Activated CD4-positive, alpha-beta T cell treated with anti-CD3 and anti-CD28 coated beads, Interleukin-2, amount 50 U/mL, for 1 hour (primary cell): ENCODE results near the gene TSPAN5.

Source experiments
- DNase-seq: peaks from one replicate; pipeline ENCODE4 v3.0.0-alpha.2; 2020

The TSPAN5 gene

GRCh38 chr4:98615991-98616390, 42.4 kb downstream of the TSPAN5 start:
- no peak for DNase-seq

- DNase-seq: no peak
Measured at GRCh38 chr4:98614662-98615061, 43.7 kb downstream of the TSPAN5 start.

DNA sequence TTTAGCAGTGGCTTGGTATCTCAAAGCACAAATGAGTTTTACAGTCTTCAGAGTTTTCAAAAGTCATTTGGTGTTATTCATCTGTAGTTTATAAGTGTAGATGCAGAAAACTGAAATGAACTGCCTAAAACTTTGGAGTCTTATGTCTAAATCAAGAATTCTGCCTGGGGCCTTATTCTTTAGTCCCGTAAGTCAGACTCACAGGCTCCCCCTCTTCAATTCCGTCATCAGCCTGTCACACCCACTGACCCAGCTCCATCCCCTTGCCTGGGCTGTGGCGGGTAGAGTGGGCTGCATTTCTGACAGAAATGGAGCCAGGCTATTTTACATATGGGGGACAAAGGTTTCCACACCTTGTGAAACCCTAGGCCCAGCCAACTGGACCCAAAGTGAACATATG, 44.3 kb downstream of the TSPAN5 start:
- DNase-seq: no peak

DNA sequence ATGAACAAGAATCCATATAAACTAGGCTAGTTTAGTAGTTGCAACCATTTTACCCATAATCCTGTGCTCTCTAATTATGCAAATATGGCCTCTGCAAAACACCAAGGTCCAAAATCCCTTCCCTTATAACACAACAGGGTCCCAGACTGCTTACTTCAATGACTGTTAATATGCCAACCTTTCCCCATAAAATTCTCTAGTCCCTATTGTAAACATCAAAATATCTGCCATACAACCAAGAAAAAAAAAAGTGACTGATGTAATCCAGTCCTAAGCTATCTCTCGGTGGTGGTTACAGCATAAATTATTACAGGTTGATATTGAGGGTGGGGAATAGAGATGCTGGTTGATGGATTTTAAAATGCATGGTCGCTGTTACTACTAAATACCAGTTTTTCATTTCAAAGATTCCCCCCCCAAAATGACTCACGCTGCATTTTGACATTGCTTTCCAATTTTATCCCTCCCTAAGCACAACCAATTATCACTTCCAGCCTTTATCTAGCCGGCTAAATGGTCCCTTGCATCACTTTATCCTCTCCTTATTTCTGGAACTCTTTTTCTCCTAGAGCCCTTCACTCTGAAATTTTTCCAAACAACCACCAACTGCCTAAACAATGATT, 44.8 kb downstream of the TSPAN5 start:
- DNase-seq: no peak

- no peak for DNase-seq
Measured at GRCh38 chr4:98612318-98613250, 45.8 kb downstream of the TSPAN5 start.

DNA sequence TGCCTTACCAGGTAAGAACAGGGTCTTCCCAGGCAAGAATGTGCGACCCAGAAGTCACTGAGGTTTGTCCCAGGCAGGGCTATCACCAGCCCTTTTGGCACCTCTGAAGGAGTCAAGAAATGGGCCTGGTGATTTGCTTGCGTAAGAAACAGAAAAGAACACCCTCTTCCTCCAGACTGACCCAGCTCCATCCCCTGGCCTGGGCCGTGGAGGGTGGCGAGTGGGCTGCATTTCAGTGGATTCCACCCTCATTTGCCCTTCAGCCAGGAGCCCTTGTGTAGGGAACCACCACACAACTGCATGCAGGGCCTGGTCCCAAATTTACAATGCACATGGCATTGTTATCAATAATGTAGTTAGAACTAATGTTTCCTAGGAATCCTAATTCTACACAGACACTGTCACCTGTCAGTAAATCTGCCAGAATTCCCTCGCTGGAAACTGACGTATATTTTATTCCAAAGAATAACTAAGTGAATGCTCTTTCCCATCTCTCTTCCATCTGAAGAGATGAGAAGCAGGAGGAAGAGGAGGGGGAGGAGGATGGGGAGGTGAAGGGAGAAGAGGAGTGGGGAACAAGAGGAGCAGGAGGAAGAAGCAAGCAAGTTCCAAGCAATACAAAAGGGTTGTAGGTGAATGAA, 46.6 kb downstream of the TSPAN5 start:
- no peak for DNase-seq

GRCh38 chr4:98610926-98611676, 47.3 kb downstream of the TSPAN5 start:
- no peak for DNase-seq

GRCh38 chr4:98610431-98610830, 48.0 kb downstream of the TSPAN5 start:
- no peak for DNase-seq

- no peak for DNase-seq
Measured at GRCh38 chr4:98609934-98610333, 48.5 kb downstream of the TSPAN5 start.

DNA sequence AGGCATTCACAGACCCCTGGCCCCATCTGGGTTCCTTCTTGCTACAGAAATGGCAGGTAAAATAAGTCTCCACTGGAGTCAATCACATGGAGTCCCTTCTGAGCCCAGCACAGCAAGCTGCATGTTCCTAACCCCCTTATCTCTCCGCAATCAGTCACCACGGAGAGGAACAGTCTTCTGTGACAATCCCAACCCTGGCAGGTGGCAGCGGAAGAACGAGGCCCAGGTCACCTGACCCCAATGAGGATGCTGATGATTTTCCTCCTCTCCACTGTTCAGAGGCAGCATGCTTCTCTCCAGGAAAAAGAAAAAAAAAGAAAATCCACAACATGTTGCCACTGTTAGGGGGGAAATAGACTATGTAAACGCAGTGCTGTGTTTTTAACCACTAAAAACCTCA, 50.1 kb downstream of the TSPAN5 start:
- DNase-seq: no peak

- DNase-seq: no peak
Measured at GRCh38 chr4:98606894-98607293, 51.5 kb downstream of the TSPAN5 start.

DNA sequence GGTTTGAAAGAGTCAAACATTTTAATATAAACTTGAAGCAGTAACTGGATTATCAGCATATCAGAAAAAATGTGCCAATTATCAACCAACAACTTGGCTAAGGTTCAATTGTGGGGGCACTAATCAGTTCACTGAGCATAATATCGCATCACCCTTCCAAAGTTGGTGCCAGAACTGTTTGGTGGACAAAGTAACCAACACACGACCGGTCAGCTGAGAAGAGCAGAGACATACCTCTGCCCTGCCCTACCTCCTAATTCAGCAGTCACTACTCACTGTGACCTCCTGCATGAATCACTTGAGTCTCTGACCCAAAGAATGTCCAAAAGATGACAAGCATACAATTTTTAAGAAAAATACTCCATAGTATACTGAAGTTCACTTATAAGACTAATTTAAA, 53.2 kb downstream of the TSPAN5 start:
- no peak for DNase-seq

DNA sequence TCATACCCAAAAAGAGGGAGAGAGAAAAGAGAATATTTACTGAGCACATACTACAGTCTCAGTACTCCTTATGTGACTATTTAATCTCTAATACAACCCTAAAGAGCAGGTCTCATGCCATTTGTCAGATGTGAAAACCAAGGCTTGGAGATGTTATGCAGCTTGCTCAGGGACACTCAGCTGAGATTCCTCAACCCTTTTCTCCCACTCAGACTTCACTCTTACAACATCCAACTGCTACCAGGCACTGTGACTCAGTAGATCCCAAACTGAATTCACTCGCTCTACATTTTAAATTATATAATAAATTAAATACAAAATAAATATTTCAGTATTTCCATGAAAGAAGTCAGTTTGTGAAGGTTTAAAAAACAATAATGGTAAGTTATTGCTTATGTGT, 53.7 kb downstream of the TSPAN5 start:
- no peak for DNase-seq

GRCh38 chr4:98603683-98604521, 54.5 kb downstream of the TSPAN5 start:
- no peak for DNase-seq

- DNase-seq: no peak
Measured at GRCh38 chr4:98602270-98602669, 56.1 kb downstream of the TSPAN5 start.

- no peak for DNase-seq
Measured at GRCh38 chr4:98601708-98602107, 56.7 kb downstream of the TSPAN5 start.

DNA sequence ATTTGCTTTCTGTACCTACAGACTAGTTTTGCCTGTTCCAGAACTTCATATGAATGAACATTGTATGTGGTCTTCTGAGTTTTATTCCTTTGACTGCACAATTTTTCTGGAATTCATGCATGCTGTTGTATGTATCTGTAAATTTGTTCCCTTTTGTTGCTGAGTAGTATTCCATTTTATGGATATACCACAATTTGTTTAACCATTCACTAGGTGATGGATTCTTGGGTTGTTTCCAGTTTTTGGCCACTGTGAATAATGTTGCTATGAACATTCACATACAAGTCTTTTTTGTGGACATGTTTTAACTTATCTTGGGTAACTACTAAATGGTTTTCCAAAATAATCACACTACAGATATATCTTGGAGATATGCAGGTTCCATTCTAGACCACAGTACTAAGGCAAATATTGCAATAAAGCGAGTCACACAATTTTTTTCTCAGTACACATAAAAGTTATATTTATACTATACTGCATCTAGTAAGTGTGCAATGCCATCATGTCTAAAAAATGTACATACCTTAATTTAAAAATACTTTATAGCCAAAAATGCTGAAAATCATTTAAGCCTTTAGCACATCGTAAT, 58.7 kb downstream of the TSPAN5 start:
- no peak for DNase-seq

DNA sequence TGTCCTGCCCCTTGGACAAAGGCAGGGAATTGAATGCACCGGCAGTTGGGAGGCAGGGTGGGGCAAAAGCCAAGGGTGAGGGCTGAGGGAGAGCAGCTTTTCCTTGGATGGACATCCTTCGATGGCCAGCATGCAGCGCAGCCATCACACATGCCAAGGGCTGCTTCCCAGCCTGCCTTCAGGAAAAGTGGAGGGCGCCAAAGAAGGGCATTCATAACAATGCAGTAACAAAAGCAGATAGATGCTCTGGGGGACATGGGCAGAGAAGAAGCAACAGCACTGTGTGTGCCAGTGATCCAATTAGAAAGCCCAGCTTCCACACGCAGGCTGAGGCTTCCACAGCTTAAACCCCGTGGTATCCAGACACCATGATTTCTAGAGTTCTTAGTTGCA, 71.5 kb downstream of the TSPAN5 start:
- no peak for DNase-seq

- DNase-seq: no peak
Measured at GRCh38 chr4:98586291-98586961, 72.0 kb downstream of the TSPAN5 start.

GRCh38 chr4:98585596-98585995, 72.8 kb downstream of the TSPAN5 start:
- no peak for DNase-seq

DNA sequence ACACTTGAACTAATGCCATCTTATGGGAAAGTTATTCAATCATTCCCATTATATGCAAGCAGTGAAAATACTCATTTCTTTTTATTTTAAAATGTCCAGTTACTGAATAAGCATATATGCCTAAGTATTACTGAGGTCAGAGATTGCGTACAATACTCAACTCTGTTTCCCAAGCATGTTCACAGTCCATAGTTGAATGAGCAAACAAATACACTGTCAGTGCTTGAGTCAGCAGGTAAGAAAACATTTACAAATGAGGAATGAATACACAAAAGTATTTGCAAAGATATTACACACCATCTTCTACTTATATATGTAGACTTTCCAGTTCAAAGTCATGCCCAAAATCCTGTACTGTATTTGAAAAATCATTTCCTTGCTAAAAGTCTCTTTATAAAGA, 74.1 kb downstream of the TSPAN5 start:
- no peak for DNase-seq
